Measurements from ENCODE around the gene ZNF324.
A peak's percentile ranks its signal among the peaks of the same experiment; 100 is the strongest.

ZNF324 gene

DNA sequence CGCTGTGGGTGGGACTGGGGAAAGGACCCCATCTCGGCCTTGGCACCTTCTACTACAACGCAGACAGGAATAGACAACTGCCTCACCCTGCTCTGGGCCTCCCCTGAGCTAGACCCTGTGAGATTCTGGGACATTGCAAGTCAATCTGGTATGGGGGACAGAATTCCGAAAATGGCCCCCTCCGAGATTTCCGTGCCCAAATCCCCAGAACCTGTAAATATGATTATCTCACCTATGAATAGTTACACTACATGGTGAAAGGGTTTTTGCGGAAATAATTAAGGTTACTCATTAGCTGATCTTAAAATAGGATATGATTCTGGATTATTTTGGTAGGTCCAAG, 53.3 kb downstream of the ZNF324 start:
- Histone ChIP-seq H3K4me3 (replicated peaks; ENCODE audit: insufficient read depth, low read length) (peak overlapping the region; percentile 74), H3K27ac (replicated peaks) (peak overlapping the region; percentile 91), H3K27me3 (ENCODE audit: insufficient read depth, poor library complexity, severe bottlenecking) (no peaks in the 10 kb centered on the region)
- TF ChIP-seq CTCF (IDR thresholded peaks at IDR 0.05; ENCODE audit: insufficient read depth, low read length) (no peak), SPI1 (IDR thresholded peaks at IDR 0.05; ENCODE audit: borderline replicate concordance, low read depth) (no peak), POLR2AphosphoS5 (IDR thresholded peaks at IDR 0.05; ENCODE audit: low read depth) (no peak)
- TF ChIP-seq, protein P1, sequence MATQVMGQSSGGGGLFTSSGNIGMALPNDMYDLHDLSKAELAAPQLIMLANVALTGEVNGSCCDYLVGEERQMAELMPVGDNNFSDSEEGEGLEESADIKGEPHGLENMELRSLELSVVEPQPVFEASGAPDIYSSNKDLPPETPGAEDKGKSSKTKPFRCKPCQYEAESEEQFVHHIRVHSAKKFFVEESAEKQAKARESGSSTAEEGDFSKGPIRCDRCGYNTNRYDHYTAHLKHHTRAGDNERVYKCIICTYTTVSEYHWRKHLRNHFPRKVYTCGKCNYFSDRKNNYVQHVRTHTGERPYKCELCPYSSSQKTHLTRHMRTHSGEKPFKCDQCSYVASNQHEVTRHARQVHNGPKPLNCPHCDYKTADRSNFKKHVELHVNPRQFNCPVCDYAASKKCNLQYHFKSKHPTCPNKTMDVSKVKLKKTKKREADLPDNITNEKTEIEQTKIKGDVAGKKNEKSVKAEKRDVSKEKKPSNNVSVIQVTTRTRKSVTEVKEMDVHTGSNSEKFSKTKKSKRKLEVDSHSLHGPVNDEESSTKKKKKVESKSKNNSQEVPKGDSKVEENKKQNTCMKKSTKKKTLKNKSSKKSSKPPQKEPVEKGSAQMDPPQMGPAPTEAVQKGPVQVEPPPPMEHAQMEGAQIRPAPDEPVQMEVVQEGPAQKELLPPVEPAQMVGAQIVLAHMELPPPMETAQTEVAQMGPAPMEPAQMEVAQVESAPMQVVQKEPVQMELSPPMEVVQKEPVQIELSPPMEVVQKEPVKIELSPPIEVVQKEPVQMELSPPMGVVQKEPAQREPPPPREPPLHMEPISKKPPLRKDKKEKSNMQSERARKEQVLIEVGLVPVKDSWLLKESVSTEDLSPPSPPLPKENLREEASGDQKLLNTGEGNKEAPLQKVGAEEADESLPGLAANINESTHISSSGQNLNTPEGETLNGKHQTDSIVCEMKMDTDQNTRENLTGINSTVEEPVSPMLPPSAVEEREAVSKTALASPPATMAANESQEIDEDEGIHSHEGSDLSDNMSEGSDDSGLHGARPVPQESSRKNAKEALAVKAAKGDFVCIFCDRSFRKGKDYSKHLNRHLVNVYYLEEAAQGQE (IDR thresholded peaks at IDR 0.05; ENCODE audit: insufficient replicate concordance, low read depth): no peak
- no peak for DNase-seq (ENCODE audit: low read depth in 1 of 2, low spot score in 1 of 2)

- H3K4me3 ChIP-seq (replicated peaks; ENCODE audit: insufficient read depth, low read length): no peak overlapping the region
- DNase-seq (ENCODE audit: low read depth in 1 of 2, low spot score in 1 of 2): no peak
- H3K27ac ChIP-seq (replicated peaks): no peak overlapping the region
- TF ChIP-seq GABPA (IDR thresholded peaks at IDR 0.05; ENCODE audit: low read depth) (no peak), SPI1 (IDR thresholded peaks at IDR 0.05; ENCODE audit: borderline replicate concordance, low read depth) (no peak), CTCF (IDR thresholded peaks at IDR 0.05; ENCODE audit: insufficient read depth, low read length) (no peak), POLR2AphosphoS5 (IDR thresholded peaks at IDR 0.05; ENCODE audit: low read depth) (no peak)
- TF ChIP-seq, protein P1 (IDR thresholded peaks at IDR 0.05; ENCODE audit: insufficient replicate concordance, low read depth): no peak
- no peaks in the 10 kb centered on the region for H3K27me3 ChIP-seq (ENCODE audit: insufficient read depth, poor library complexity, severe bottlenecking)
Observed at GRCh38 chr19:58521651-58522050, 54.8 kb downstream of the ZNF324 start.

DNA sequence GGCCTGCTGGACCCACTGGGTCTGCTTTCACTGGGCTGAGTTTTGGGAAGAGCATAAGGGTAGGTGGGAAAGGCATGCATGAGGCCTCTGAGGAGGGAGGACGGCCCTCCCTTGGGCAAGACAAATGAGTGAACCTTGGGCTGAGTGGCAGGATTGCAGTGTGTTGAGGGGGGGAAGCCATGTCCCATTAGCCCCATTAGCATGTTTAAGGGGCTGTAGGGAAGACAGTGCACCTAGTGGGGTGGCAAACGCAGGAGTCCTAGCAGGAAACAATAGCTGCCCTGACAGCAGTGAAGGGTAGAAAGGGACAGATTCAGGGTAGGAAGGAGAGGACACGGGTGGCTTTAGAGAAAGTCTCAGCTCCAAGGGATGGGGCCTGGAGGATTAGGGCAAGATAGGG, 55.8 kb downstream of the ZNF324 start:
- no peak overlapping the region for H3K27ac ChIP-seq (replicated peaks)
- no peak overlapping the region for H3K4me3 ChIP-seq (replicated peaks; ENCODE audit: insufficient read depth, low read length)
- no peak for DNase-seq (ENCODE audit: low read depth in 1 of 2, low spot score in 1 of 2)
- TF ChIP-seq, protein P1 (IDR thresholded peaks at IDR 0.05; ENCODE audit: insufficient replicate concordance, low read depth): no peak
- TF ChIP-seq CTCF (IDR thresholded peaks at IDR 0.05; ENCODE audit: insufficient read depth, low read length): no peak
- H3K27me3 ChIP-seq (ENCODE audit: insufficient read depth, poor library complexity, severe bottlenecking): no peaks in the 10 kb centered on the region

Data from HL-60 (cell line).